Panc1 (cell line): ENCODE measurements around the gene PYHIN1.

ENCODE experiments used
- POLR2AphosphoS5 ChIP-seq: IDR thresholded peaks from 2 replicates; pipeline ENCODE4 v1.6.1; 2012; ENCODE audit warnings: mild to moderate bottlenecking, low read depth, low read length, moderate library complexity
- SIN3A ChIP-seq: IDR thresholded peaks from 2 replicates; pipeline ENCODE4 v1.6.1; 2012; ENCODE audit warnings: low read depth, mild to moderate bottlenecking, low read length, moderate library complexity, borderline replicate concordance; ENCODE audit not compliant: insufficient read depth
- TF ChIP-seq, protein P1 (sequence below): fragments of 450-650 bp; IDR thresholded peaks from 2 replicates; pipeline ENCODE4 v1.5.1; 2017; ENCODE audit warnings: mild to moderate bottlenecking
- TF ChIP-seq, protein P2 (sequence below), 2 experiments: IDR thresholded peaks; 2 replicates each; pipeline ENCODE4 v1.6.1; 2011 to 2012; ENCODE audit warnings: low read depth in 2 of 2, control low read depth in 1 of 2, low read length in 1 of 2, mild to moderate bottlenecking in 1 of 2, moderate library complexity in 1 of 2; ENCODE audit not compliant: insufficient read depth in 1 of 2

DNA sequence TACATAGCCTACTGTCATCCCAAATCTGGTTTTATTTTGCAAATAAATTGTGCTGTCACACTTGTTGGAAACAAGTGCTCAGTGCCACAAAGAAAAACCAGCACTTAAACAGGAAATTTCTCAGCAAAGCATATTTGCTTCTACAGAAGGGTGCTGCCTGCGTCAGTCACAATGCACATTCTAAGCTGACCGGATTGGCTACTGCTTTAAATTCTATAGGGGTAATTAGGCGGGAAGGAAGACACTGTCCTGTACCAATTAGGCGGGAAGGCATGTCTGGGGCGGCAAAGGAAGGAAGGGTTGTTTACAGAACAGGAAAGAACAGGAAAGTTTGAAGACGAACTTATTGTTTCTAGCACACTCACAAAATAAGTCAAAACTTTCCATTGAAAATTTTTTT is 81.1 kb downstream of the PYHIN1 start:
- TF ChIP-seq, protein P1, sequence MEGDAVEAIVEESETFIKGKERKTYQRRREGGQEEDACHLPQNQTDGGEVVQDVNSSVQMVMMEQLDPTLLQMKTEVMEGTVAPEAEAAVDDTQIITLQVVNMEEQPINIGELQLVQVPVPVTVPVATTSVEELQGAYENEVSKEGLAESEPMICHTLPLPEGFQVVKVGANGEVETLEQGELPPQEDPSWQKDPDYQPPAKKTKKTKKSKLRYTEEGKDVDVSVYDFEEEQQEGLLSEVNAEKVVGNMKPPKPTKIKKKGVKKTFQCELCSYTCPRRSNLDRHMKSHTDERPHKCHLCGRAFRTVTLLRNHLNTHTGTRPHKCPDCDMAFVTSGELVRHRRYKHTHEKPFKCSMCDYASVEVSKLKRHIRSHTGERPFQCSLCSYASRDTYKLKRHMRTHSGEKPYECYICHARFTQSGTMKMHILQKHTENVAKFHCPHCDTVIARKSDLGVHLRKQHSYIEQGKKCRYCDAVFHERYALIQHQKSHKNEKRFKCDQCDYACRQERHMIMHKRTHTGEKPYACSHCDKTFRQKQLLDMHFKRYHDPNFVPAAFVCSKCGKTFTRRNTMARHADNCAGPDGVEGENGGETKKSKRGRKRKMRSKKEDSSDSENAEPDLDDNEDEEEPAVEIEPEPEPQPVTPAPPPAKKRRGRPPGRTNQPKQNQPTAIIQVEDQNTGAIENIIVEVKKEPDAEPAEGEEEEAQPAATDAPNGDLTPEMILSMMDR = no peak
- TF ChIP-seq, protein P2, sequence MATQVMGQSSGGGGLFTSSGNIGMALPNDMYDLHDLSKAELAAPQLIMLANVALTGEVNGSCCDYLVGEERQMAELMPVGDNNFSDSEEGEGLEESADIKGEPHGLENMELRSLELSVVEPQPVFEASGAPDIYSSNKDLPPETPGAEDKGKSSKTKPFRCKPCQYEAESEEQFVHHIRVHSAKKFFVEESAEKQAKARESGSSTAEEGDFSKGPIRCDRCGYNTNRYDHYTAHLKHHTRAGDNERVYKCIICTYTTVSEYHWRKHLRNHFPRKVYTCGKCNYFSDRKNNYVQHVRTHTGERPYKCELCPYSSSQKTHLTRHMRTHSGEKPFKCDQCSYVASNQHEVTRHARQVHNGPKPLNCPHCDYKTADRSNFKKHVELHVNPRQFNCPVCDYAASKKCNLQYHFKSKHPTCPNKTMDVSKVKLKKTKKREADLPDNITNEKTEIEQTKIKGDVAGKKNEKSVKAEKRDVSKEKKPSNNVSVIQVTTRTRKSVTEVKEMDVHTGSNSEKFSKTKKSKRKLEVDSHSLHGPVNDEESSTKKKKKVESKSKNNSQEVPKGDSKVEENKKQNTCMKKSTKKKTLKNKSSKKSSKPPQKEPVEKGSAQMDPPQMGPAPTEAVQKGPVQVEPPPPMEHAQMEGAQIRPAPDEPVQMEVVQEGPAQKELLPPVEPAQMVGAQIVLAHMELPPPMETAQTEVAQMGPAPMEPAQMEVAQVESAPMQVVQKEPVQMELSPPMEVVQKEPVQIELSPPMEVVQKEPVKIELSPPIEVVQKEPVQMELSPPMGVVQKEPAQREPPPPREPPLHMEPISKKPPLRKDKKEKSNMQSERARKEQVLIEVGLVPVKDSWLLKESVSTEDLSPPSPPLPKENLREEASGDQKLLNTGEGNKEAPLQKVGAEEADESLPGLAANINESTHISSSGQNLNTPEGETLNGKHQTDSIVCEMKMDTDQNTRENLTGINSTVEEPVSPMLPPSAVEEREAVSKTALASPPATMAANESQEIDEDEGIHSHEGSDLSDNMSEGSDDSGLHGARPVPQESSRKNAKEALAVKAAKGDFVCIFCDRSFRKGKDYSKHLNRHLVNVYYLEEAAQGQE (IDR thresholded peaks at IDR 0.05; ENCODE audit: insufficient read depth in 1 of 2, low read depth in 2 of 2, low read length in 1 of 2) = no peak
- no peak for TF ChIP-seq POLR2AphosphoS5
- no peak for TF ChIP-seq SIN3A
